SH-SY5Y (cell line): Measurements from ENCODE around the gene TSPAN18.

Experiments used
- GATA2 ChIP-seq: IDR thresholded peaks from 2 replicates; pipeline ENCODE4 v1.6.1; 2011; ENCODE audit warnings: mild to moderate bottlenecking, low read depth, low read length
- GATA3 ChIP-seq: IDR thresholded peaks from 2 replicates; pipeline ENCODE4 v1.6.1; 2011; ENCODE audit warnings: low read depth, mild to moderate bottlenecking, low read length, moderate library complexity

The TSPAN18 gene

GRCh38 chr11:44833221-44833876 lies 106.6 kb downstream of the TSPAN18 start:
- TF ChIP-seq GATA3: no peak
- TF ChIP-seq GATA2: peak; percentile 14; the same call in 1 of the 2 replicates

- TF ChIP-seq GATA3 (no peak), GATA2 (no peak)
These were observed 107.2 kb downstream of the TSPAN18 start for GRCh38 chr11:44833877-44834452.

GRCh38 chr11:44834846-44835245 lies 108.1 kb downstream of the TSPAN18 start:
- TF ChIP-seq GATA3: no peak
- no peak for TF ChIP-seq GATA2

- TF ChIP-seq GATA2 (no peak), GATA3 (no peak)
These were observed 108.5 kb downstream of the TSPAN18 start for GRCh38 chr11:44835296-44835695.

GRCh38 chr11:44835938-44836337 lies 109.2 kb downstream of the TSPAN18 start:
- TF ChIP-seq GATA2: no peak

- no peak for TF ChIP-seq GATA2
- TF ChIP-seq GATA3: no peak
These were observed 110.9 kb downstream of the TSPAN18 start for GRCh38 chr11:44837661-44838060.

- TF ChIP-seq GATA3: no peak
- TF ChIP-seq GATA2: peak; percentile 62; the same call in 1 of the 2 replicates
These were observed 112.8 kb downstream of the TSPAN18 start for GRCh38 chr11:44839458-44840084.

- TF ChIP-seq GATA3 (no peak), GATA2 (no peak)
These were observed 113.3 kb downstream of the TSPAN18 start for GRCh38 chr11:44840085-44840478.

GRCh38 chr11:44840521-44841251 lies 113.9 kb downstream of the TSPAN18 start:
- TF ChIP-seq GATA3 (no peak), GATA2 (peak; percentile 66)

GRCh38 chr11:44842220-44842619 lies 115.5 kb downstream of the TSPAN18 start:
- TF ChIP-seq GATA3 (no peak), GATA2 (no peak)

- TF ChIP-seq GATA2: no peak
- TF ChIP-seq GATA3: no peak
These were observed 120.1 kb downstream of the TSPAN18 start for GRCh38 chr11:44846852-44847251.

GRCh38 chr11:44847316-44847715 lies 120.6 kb downstream of the TSPAN18 start:
- TF ChIP-seq GATA2 (no peak), GATA3 (no peak)

GRCh38 chr11:44848203-44848962 lies 121.6 kb downstream of the TSPAN18 start:
- TF ChIP-seq GATA2 (no peak), GATA3 (no peak)

GRCh38 chr11:44848963-44849350 lies 122.2 kb downstream of the TSPAN18 start:
- no peak for TF ChIP-seq GATA2
